HepG2 (cell line): ENCODE data around the gene PFDN5. TPM values are rescaled to one million over a fixed set of nuclear protein-coding genes. Genes with fewer than 3 reads are reported as not detected.

Source experiments
- ATF1 ChIP-seq: IDR thresholded peaks from 2 replicates; pipeline ENCODE4 v1.6.1; 2016; ENCODE audit warnings: mild to moderate bottlenecking, control low read depth
- ATRX ChIP-seq: sonication (generic); formaldehyde crosslinking; IDR thresholded peaks from 2 replicates; pipeline ENCODE4 v1.4.0; 2020; ENCODE audit warnings: missing genetic modification reagents, borderline replicate concordance
- CBX5 ChIP-seq: sonication (generic); formaldehyde crosslinking; IDR thresholded peaks from 2 replicates; pipeline ENCODE4 v1.4.0; 2020; ENCODE audit warnings: missing genetic modification reagents, borderline replicate concordance
- FOXK2 ChIP-seq: fragments of 450-650 bp; IDR thresholded peaks from 2 replicates; pipeline ENCODE4 v1.6.1; 2016
- GFI1 ChIP-seq: sonication (generic); formaldehyde crosslinking; IDR thresholded peaks from 2 replicates; pipeline ENCODE4 v1.5.0; 2020; ENCODE audit warnings: missing genetic modification reagents, mild to moderate bottlenecking, borderline replicate concordance
- MAFF ChIP-seq: IDR thresholded peaks from 2 replicates; pipeline ENCODE4 v1.6.1; 2011; ENCODE audit warnings: low read depth, low read length, improper control_type of control experiment
- RAD21 ChIP-seq: fragments of 450-650 bp; formaldehyde crosslinking; IDR thresholded peaks from 2 replicates; pipeline ENCODE4 v1.5.0; 2020; ENCODE audit warnings: mild to moderate bottlenecking
- REXO4 ChIP-seq: sonication (generic); formaldehyde crosslinking; IDR thresholded peaks from 2 replicates; pipeline ENCODE4 v1.8.0; 2022; ENCODE audit warnings: missing genetic modification reagents, mild to moderate bottlenecking, borderline replicate concordance
- SP2 ChIP-seq: sonication (generic); formaldehyde crosslinking; IDR thresholded peaks from 2 replicates; pipeline ENCODE4 v1.5.1; 2020; ENCODE audit warnings: mild to moderate bottlenecking, missing genetic modification reagents
- TARDBP ChIP-seq: sonication (generic); formaldehyde crosslinking; IDR thresholded peaks from 2 replicates; pipeline ENCODE4 v1.8.0; 2022; ENCODE audit warnings: mild to moderate bottlenecking, missing genetic modification reagents
- ZFP37 ChIP-seq: sonication (generic); formaldehyde crosslinking; IDR thresholded peaks from 2 replicates; pipeline ENCODE4 v1.4.0; 2020; ENCODE audit warnings: missing genetic modification reagents, borderline replicate concordance
- ZFP90 ChIP-seq: sonication (generic); formaldehyde crosslinking; IDR thresholded peaks from 2 replicates; pipeline ENCODE4 v1.8.0; 2022; ENCODE audit warnings: missing genetic modification reagents, mild to moderate bottlenecking, inconsistent platforms, borderline replicate concordance
- ZNF317 ChIP-seq: sonication (generic); formaldehyde crosslinking; IDR thresholded peaks from 2 replicates; pipeline ENCODE4 v1.5.0; 2020; ENCODE audit warnings: mild to moderate bottlenecking, missing genetic modification reagents
- ZNF670 ChIP-seq: sonication (generic); formaldehyde crosslinking; IDR thresholded peaks from 2 replicates; pipeline ENCODE4 v1.8.0; 2022; ENCODE audit warnings: mild to moderate bottlenecking, missing genetic modification reagents, borderline replicate concordance
- ZNF841 ChIP-seq: sonication (generic); formaldehyde crosslinking; IDR thresholded peaks from 2 replicates; pipeline ENCODE4 v1.8.1; 2023; ENCODE audit warnings: missing genetic modification reagents, borderline replicate concordance
- ZNF878 ChIP-seq: sonication (generic); formaldehyde crosslinking; IDR thresholded peaks from 2 replicates; pipeline ENCODE4 v1.8.1; 2023; ENCODE audit warnings: mild to moderate bottlenecking, missing genetic modification reagents, moderate library complexity
- polyA plus RNA-seq, 8 experiments: library from polyadenylated mRNA; depleted of rRNA in 3 of 8; stranded (reverse) in 7 of 8; unstranded in 1 of 8; fragments of >200 nt; fragmentation: Illumina TruSeq in 4 of 8; extraction: Trizol in 4 of 8; gene quantifications; 2 replicates each; pipeline versions ENCODE4 v1.2.1 to v1.2.3, GENCODE V29; 2011 to 2016; ENCODE audit warnings: low read depth in 4 of 8, missing spikeins in 1 of 8, mixed read lengths in 1 of 8; ENCODE audit not compliant: insufficient read depth in 1 of 8
- total RNA-seq, 5 experiments: library from RNA; depleted of rRNA; stranded (reverse); fragments of >200 nt; fragmentation: Illumina TruSeq; extraction: Trizol; gene quantifications; 2 replicates each; pipeline ENCODE4 v1.2.3, GENCODE V29; 2016; ENCODE audit warnings: low read depth in 1 of 5
- TF ChIP-seq, protein P1 (sequence below): sonication (generic); formaldehyde crosslinking; conservative IDR thresholded peaks from 2 replicates; pipeline ENCODE4 v1.4.0; 2020; ENCODE audit warnings: mild to moderate bottlenecking, missing genetic modification reagents, moderate library complexity
- TF ChIP-seq, protein P2 (sequence below): sonication (generic); formaldehyde crosslinking; IDR thresholded peaks from 2 replicates; pipeline ENCODE4 v1.4.0; 2020; ENCODE audit warnings: mild to moderate bottlenecking, missing genetic modification reagents
- TF ChIP-seq, protein P3 (sequence below): IDR thresholded peaks from 2 replicates; pipeline ENCODE4 v1.6.1; 2018; ENCODE audit warnings: missing genetic modification reagents
- TF ChIP-seq, protein P4 (sequence below): sonication (generic); formaldehyde crosslinking; IDR thresholded peaks from 2 replicates; pipeline ENCODE4 v1.5.0; 2020; ENCODE audit warnings: missing genetic modification reagents
- TF ChIP-seq, protein P5 (sequence below): IDR thresholded peaks from 2 replicates; pipeline ENCODE4 v1.6.1; 2016
- TF ChIP-seq, protein P6 (sequence below): sonication (generic); formaldehyde crosslinking; IDR thresholded peaks from 2 replicates; pipeline ENCODE4 v1.4.0; 2020; ENCODE audit warnings: mild to moderate bottlenecking, missing genetic modification reagents

The PFDN5 gene
- total and polyA plus RNA-seq, 2 of the 13 experiments (the other 11 are each of a cell fraction or from before 2014, with no cell fraction given), result 449 to 462 TPM

DNA sequence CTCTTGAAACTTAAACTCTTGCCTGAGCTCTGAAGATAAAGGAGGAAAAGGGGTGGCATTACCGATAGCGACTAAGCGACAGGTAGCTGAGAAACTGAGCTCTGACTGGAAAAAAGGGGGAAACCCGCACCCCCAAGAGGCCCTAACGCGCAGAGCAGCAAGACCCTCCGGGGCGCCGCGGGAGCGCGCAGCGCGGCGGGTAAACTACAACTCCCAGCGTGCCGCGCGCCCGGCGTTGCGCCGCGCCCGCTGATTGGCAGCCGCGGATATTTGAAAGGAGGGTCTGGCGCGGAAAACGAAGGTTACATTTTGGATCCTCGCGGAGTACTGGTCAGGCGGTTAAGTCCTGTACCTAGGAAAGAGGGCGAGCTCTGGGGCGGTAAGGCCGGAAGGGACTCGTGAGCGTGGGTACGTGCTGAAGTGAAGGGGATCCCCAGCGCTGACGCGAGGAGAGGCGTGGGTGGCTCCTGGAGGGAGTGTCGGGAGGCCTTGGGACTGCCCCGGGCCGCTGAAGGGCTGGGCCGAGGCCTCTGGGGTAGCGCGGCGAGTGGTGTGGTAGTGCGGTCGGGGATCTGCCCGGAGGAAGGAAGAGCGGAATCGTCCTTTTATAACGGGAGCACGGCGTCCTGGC lies 27.2 kb upstream of the PFDN5 start, which contains the start of gene ESPL1 (continued):
- TF ChIP-seq, protein P1, sequence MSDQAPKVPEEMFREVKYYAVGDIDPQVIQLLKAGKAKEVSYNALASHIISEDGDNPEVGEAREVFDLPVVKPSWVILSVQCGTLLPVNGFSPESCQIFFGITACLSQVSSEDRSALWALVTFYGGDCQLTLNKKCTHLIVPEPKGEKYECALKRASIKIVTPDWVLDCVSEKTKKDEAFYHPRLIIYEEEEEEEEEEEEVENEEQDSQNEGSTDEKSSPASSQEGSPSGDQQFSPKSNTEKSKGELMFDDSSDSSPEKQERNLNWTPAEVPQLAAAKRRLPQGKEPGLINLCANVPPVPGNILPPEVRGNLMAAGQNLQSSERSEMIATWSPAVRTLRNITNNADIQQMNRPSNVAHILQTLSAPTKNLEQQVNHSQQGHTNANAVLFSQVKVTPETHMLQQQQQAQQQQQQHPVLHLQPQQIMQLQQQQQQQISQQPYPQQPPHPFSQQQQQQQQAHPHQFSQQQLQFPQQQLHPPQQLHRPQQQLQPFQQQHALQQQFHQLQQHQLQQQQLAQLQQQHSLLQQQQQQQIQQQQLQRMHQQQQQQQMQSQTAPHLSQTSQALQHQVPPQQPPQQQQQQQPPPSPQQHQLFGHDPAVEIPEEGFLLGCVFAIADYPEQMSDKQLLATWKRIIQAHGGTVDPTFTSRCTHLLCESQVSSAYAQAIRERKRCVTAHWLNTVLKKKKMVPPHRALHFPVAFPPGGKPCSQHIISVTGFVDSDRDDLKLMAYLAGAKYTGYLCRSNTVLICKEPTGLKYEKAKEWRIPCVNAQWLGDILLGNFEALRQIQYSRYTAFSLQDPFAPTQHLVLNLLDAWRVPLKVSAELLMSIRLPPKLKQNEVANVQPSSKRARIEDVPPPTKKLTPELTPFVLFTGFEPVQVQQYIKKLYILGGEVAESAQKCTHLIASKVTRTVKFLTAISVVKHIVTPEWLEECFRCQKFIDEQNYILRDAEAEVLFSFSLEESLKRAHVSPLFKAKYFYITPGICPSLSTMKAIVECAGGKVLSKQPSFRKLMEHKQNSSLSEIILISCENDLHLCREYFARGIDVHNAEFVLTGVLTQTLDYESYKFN (CRISPR knock-in tag), result 0 out of 2 replicates have a peak, but pooled peaks have one; percentile 32
- TF ChIP-seq ATF1 (CRISPR knock-in tag) (peak; percentile 79), REXO4 (CRISPR knock-in tag) (no peak), ZFP37 (no peak), SP2 (CRISPR knock-in tag) (no peak; the same call in 1 of the 2 replicates), ZNF317 (CRISPR knock-in tag) (no peak; the same call in 1 of the 2 replicates), ZNF670 (CRISPR knock-in tag) (no peak), ATRX (no peak), ZFP90 (CRISPR knock-in tag) (no peak; the same call in 1 of the 2 replicates), MAFF (no peak), RAD21 (CRISPR knock-in tag) (peak; percentile 57), CBX5 (CRISPR knock-in tag) (peak; percentile 18; the same call in 1 of the 2 replicates), ZNF841 (CRISPR knock-in tag) (no peak), FOXK2 (no peak), ZNF878 (no peak), GFI1 (CRISPR knock-in tag) (no peak), TARDBP (peak; percentile 73; the same call in 1 of the 2 replicates)
- TF ChIP-seq, protein P2, sequence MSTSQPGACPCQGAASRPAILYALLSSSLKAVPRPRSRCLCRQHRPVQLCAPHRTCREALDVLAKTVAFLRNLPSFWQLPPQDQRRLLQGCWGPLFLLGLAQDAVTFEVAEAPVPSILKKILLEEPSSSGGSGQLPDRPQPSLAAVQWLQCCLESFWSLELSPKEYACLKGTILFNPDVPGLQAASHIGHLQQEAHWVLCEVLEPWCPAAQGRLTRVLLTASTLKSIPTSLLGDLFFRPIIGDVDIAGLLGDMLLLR (CRISPR knock-in tag), result no peak; the same call in 1 of the 2 replicates
- TF ChIP-seq, protein P3, sequence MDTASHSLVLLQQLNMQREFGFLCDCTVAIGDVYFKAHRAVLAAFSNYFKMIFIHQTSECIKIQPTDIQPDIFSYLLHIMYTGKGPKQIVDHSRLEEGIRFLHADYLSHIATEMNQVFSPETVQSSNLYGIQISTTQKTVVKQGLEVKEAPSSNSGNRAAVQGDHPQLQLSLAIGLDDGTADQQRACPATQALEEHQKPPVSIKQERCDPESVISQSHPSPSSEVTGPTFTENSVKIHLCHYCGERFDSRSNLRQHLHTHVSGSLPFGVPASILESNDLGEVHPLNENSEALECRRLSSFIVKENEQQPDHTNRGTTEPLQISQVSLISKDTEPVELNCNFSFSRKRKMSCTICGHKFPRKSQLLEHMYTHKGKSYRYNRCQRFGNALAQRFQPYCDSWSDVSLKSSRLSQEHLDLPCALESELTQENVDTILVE (CRISPR knock-in tag), result 0 out of 2 replicates have a peak, but pooled peaks have one; percentile 33
- TF ChIP-seq, protein P4, sequence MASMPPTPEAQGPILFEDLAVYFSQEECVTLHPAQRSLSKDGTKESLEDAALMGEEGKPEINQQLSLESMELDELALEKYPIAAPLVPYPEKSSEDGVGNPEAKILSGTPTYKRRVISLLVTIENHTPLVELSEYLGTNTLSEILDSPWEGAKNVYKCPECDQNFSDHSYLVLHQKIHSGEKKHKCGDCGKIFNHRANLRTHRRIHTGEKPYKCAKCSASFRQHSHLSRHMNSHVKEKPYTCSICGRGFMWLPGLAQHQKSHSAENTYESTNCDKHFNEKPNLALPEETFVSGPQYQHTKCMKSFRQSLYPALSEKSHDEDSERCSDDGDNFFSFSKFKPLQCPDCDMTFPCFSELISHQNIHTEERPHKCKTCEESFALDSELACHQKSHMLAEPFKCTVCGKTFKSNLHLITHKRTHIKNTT (CRISPR knock-in tag), result no peak
- TF ChIP-seq, protein P5, sequence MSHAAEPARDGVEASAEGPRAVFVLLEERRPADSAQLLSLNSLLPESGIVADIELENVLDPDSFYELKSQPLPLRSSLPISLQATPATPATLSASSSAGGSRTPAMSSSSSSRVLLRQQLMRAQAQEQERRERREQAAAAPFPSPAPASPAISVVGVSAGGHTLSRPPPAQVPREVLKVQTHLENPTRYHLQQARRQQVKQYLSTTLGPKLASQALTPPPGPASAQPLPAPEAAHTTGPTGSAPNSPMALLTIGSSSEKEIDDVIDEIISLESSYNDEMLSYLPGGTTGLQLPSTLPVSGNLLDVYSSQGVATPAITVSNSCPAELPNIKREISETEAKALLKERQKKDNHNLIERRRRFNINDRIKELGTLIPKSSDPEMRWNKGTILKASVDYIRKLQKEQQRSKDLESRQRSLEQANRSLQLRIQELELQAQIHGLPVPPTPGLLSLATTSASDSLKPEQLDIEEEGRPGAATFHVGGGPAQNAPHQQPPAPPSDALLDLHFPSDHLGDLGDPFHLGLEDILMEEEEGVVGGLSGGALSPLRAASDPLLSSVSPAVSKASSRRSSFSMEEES (CRISPR knock-in tag), result no peak
- TF ChIP-seq, protein P6, sequence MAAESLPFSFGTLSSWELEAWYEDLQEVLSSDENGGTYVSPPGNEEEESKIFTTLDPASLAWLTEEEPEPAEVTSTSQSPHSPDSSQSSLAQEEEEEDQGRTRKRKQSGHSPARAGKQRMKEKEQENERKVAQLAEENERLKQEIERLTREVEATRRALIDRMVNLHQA, result no peak
